Measurements from ENCODE around the gene GABRA5. TPM values are rescaled to one million over a fixed set of nuclear protein-coding genes. Genes with fewer than 3 reads are reported as not detected.

GABRA5 gene
- polyA plus RNA-seq, 3 donors: not detected

DNA sequence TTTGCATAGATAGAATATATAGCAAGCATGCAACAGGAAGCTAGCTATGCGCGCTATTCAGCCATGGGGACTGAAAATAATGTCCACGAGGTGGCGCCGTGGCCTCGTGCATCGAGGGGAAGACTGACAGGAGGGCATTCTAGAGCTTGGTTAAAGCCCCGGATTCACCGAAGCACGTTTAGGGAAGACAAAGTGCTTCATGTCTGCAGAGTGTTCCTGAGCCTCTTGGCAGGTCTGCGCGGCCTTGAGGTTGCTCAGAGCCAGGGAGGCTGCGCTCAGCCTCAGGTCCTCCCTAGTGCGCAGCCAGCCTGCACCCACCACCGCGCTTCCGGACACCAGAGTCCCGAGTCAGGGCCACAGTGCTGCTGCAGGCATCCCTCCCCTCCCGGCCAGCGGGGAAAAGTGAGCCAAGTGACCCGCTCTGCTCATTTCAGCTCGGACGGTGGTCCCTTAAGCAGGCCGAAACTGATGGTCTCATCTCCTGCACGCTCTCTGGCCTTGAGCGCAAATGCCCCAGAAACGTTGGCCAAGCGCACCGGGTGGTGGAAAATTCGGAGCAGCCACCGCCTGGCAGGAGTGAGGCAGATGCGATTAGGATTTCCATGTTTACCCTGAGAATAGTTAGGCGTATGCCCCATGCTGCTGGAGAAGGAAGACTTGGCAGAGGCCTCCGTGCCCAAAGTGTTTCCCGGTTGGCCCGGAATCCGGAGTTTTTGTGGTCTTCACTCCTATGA is 24.8 kb downstream of the GABRA5 start:
- H3K27me3 ChIP-seq (ENCODE audit: control insufficient read depth in 2 of 2, insufficient read depth in 2 of 2, low read length in 2 of 2): peaks cover 0 to 5% of the 10 kb centered on the region in 2 donors
- no peak overlapping the region for H3K9ac ChIP-seq (ENCODE audit: insufficient read depth, low read length, poor library complexity, severe bottlenecking)
- H2AFZ ChIP-seq (ENCODE audit: insufficient read depth, low read depth, low read length, poor library complexity, severe bottlenecking): no peak overlapping the region
- H3K27ac ChIP-seq (ENCODE audit: low read depth in 1 of 2, low read length in 2 of 2): no peak overlapping the region
- intact Hi-C loops (cut with micrococcal nuclease): no loop called here
- no peak overlapping the region for H3K4me3 ChIP-seq (replicated peaks in 1 of 3; ENCODE audit: low read depth in 2 of 3, low read length in 3 of 3)
- no peaks in the 10 kb centered on the region for H3K4me1 Mint-ChIP-seq
- no peaks in the 10 kb centered on the region for H4K20me1 ChIP-seq (ENCODE audit: insufficient read depth, low read length)
- H3K4me3 Mint-ChIP-seq: peak overlapping the region in 1 of 2 donors; percentile 56
- no peak overlapping the region for H3K27ac Mint-ChIP-seq
- H3K9me3 ChIP-seq (replicated peaks in 1 of 2; ENCODE audit: control insufficient read depth in 1 of 2, insufficient read depth in 1 of 2, low read length in 2 of 2): peaks cover 8 to 13% of the 10 kb centered on the region in 2 donors
- H3K4me1 ChIP-seq (ENCODE audit: control insufficient read depth in 1 of 2, insufficient read depth in 2 of 2, low read length in 2 of 2): no peaks in the 10 kb centered on the region
- peaks cover 7 to 13% (median 8%) of the 10 kb centered on the region in 7 donors for H3K9me3 Mint-ChIP-seq
- 4% methylated on average over 33 of the region's 37 CpGs for WGBS (ENCODE audit: insufficient coverage)
- H3K27me3 Mint-ChIP-seq (ENCODE audit: low read depth in 3 of 3): peaks cover 8 to 13% (median 12%) of the 10 kb centered on the region in 3 donors
- H3K36me3 Mint-ChIP-seq: no peaks in the 10 kb centered on the region
- no peak overlapping the region for H3K4me2 ChIP-seq (replicated peaks; ENCODE audit: extremely low read depth, low read length, poor library complexity, severe bottlenecking)
- DNase-seq: no peak
- H3K36me3 ChIP-seq (replicated peaks in 1 of 2; ENCODE audit: control insufficient read depth in 1 of 2, insufficient read depth in 2 of 2, low read length in 2 of 2): no peaks in the 10 kb centered on the region
- TF ChIP-seq, protein P1, sequence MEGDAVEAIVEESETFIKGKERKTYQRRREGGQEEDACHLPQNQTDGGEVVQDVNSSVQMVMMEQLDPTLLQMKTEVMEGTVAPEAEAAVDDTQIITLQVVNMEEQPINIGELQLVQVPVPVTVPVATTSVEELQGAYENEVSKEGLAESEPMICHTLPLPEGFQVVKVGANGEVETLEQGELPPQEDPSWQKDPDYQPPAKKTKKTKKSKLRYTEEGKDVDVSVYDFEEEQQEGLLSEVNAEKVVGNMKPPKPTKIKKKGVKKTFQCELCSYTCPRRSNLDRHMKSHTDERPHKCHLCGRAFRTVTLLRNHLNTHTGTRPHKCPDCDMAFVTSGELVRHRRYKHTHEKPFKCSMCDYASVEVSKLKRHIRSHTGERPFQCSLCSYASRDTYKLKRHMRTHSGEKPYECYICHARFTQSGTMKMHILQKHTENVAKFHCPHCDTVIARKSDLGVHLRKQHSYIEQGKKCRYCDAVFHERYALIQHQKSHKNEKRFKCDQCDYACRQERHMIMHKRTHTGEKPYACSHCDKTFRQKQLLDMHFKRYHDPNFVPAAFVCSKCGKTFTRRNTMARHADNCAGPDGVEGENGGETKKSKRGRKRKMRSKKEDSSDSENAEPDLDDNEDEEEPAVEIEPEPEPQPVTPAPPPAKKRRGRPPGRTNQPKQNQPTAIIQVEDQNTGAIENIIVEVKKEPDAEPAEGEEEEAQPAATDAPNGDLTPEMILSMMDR (IDR thresholded peaks at IDR 0.05): no peak
- H3K79me2 ChIP-seq (ENCODE audit: insufficient read depth, low read length): no peaks in the 10 kb centered on the region

DNA sequence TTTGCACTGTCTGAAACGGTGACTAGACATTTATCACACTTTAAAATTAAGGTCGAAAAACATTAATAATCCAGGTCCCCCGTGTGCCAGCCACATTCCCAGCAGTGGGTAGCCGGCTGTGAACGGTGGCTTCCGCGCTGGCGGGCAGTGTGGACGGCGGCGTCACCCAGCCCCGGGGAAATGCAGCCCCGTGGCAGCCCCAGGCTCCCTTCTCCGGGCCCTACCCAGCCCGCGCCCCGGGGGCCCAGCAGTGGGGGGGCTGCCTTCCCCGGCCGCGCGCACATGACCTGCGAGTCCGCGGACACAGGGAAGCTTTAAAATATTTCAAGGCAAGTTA is 25.3 kb downstream of the GABRA5 start:
- no peak overlapping the region for H3K27ac Mint-ChIP-seq
- no peaks in the 10 kb centered on the region for H3K4me1 ChIP-seq (ENCODE audit: control insufficient read depth in 1 of 2, insufficient read depth in 2 of 2, low read length in 2 of 2)
- H3K36me3 Mint-ChIP-seq: no peaks in the 10 kb centered on the region
- no peak overlapping the region for H3K4me3 ChIP-seq (replicated peaks in 1 of 3; ENCODE audit: low read depth in 2 of 3, low read length in 3 of 3)
- peak overlapping the region in 1 of 2 donors; percentile 56 for H3K4me3 Mint-ChIP-seq
- H4K20me1 ChIP-seq (ENCODE audit: insufficient read depth, low read length): no peaks in the 10 kb centered on the region
- H3K79me2 ChIP-seq (ENCODE audit: insufficient read depth, low read length): no peaks in the 10 kb centered on the region
- no peak for DNase-seq
- peaks cover 8 to 13% of the 10 kb centered on the region in 2 donors for H3K9me3 ChIP-seq (replicated peaks in 1 of 2; ENCODE audit: control insufficient read depth in 1 of 2, insufficient read depth in 1 of 2, low read length in 2 of 2)
- peaks cover 7 to 13% (median 8%) of the 10 kb centered on the region in 7 donors for H3K9me3 Mint-ChIP-seq
- H2AFZ ChIP-seq (ENCODE audit: insufficient read depth, low read depth, low read length, poor library complexity, severe bottlenecking): no peak overlapping the region
- no peaks in the 10 kb centered on the region for H3K36me3 ChIP-seq (replicated peaks in 1 of 2; ENCODE audit: control insufficient read depth in 1 of 2, insufficient read depth in 2 of 2, low read length in 2 of 2)
- no peak overlapping the region for H3K4me2 ChIP-seq (replicated peaks; ENCODE audit: extremely low read depth, low read length, poor library complexity, severe bottlenecking)
- peaks cover 8 to 13% (median 12%) of the 10 kb centered on the region in 3 donors for H3K27me3 Mint-ChIP-seq (ENCODE audit: low read depth in 3 of 3)
- WGBS (ENCODE audit: insufficient coverage): 21% methylated on average over 17 of the region's 24 CpGs
- TF ChIP-seq, protein P1 (IDR thresholded peaks at IDR 0.05): no peak
- intact Hi-C loops (cut with micrococcal nuclease): no loop called here
- no peak overlapping the region for H3K27ac ChIP-seq (ENCODE audit: low read depth in 1 of 2, low read length in 2 of 2)
- H3K9ac ChIP-seq (ENCODE audit: insufficient read depth, low read length, poor library complexity, severe bottlenecking): no peak overlapping the region
- H3K4me1 Mint-ChIP-seq: no peaks in the 10 kb centered on the region
- peaks cover 0 to 5% of the 10 kb centered on the region in 2 donors for H3K27me3 ChIP-seq (ENCODE audit: control insufficient read depth in 2 of 2, insufficient read depth in 2 of 2, low read length in 2 of 2)
